ENCODE measurements around the gene CCDC40. TPM values are rescaled to one million over a fixed set of nuclear protein-coding genes. Genes with fewer than 3 reads are reported as not detected.

The CCDC40 gene
- total and polyA plus RNA-seq, 2 of the 13 experiments (the other 11 are each of a cell fraction or from before 2014, with no cell fraction given) = 4.1 to 5.5 TPM

GRCh38 chr17:79991924-79992648, 44.4 kb upstream of the CCDC40 start (continued):
- TF ChIP-seq MEIS1 (CRISPR knock-in tag; IDR thresholded peaks at IDR 0.05; ENCODE audit: borderline replicate concordance) = peak; percentile 65; the same call in 1 of the 2 replicates
- no peak for TF ChIP-seq ATF7 (IDR thresholded peaks at IDR 0.05)
- peak; percentile 57 for TF ChIP-seq ATF7 (CRISPR knock-in tag; IDR thresholded peaks at IDR 0.05)
- TF ChIP-seq CC2D1A (CRISPR knock-in tag; IDR thresholded peaks at IDR 0.05) = no peak
- no peak; the same call in 1 of the 2 replicates for TF ChIP-seq ZFAT (CRISPR knock-in tag; conservative IDR thresholded peaks at IDR 0.05)
- TF ChIP-seq MED13 (CRISPR knock-in tag; IDR thresholded peaks at IDR 0.05) = peak; percentile 55
- TF ChIP-seq, protein P1, sequence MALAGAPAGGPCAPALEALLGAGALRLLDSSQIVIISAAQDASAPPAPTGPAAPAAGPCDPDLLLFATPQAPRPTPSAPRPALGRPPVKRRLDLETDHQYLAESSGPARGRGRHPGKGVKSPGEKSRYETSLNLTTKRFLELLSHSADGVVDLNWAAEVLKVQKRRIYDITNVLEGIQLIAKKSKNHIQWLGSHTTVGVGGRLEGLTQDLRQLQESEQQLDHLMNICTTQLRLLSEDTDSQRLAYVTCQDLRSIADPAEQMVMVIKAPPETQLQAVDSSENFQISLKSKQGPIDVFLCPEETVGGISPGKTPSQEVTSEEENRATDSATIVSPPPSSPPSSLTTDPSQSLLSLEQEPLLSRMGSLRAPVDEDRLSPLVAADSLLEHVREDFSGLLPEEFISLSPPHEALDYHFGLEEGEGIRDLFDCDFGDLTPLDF (CRISPR knock-in tag; IDR thresholded peaks at IDR 0.05) = no peak
- TF ChIP-seq KLF12 (CRISPR knock-in tag; IDR thresholded peaks at IDR 0.05; ENCODE audit: borderline replicate concordance) = 0 out of 2 replicates have a peak, but pooled peaks have one; percentile 66
- TF ChIP-seq SP1 (IDR thresholded peaks at IDR 0.05) = no peak
- 0 out of 2 replicates have a peak, but pooled peaks have one; percentile 34 for TF ChIP-seq SP1 (CRISPR knock-in tag; IDR thresholded peaks at IDR 0.05)
- peak; percentile 46 for TF ChIP-seq ZBTB34 (CRISPR knock-in tag; IDR thresholded peaks at IDR 0.05)
- no peak for TF ChIP-seq FOXP1 (IDR thresholded peaks at IDR 0.05)
- TF ChIP-seq FOXP1 (CRISPR knock-in tag; IDR thresholded peaks at IDR 0.05) = peak; percentile 38; the same call in 1 of the 2 replicates
- no peak for TF ChIP-seq NFE2 (CRISPR knock-in tag; IDR thresholded peaks at IDR 0.05)
- TF ChIP-seq NFAT5 (CRISPR knock-in tag; IDR thresholded peaks at IDR 0.05) = 0 out of 2 replicates have a peak, but pooled peaks have one; percentile 38
- TF ChIP-seq IRF1 (CRISPR knock-in tag; IDR thresholded peaks at IDR 0.05; ENCODE audit: low read depth) = 0 out of 2 replicates have a peak, but pooled peaks have one; percentile 22
- no peak for TF ChIP-seq ZBTB20 (CRISPR knock-in tag; IDR thresholded peaks at IDR 0.05; ENCODE audit: borderline replicate concordance, low read depth)
- TF ChIP-seq ZNF383 (CRISPR knock-in tag; IDR thresholded peaks at IDR 0.05; ENCODE audit: borderline replicate concordance) = no peak
- TF ChIP-seq ZNF792 (CRISPR knock-in tag; IDR thresholded peaks at IDR 0.05) = 0 out of 2 replicates have a peak, but pooled peaks have one; percentile 42
- peak; percentile 97 for TF ChIP-seq RBFOX2 (IDR thresholded peaks at IDR 0.05; ENCODE audit: low read depth, low read length)
- no peak for TF ChIP-seq HHEX (CRISPR knock-in tag; IDR thresholded peaks at IDR 0.05)
- peak; percentile 30 for TF ChIP-seq HMG20B (CRISPR knock-in tag; conservative IDR thresholded peaks at IDR 0.05)
